Choroid plexus epithelial cell (primary cell): ENCODE results near the gene RDH14.
A peak's percentile ranks its signal among the peaks of the same experiment; 100 is the strongest.

Experiments
- DNase-seq: peaks from one replicate; pipeline ENCODE4 v3.0.0-alpha.2; 2010; ENCODE audit warnings: low read depth
- H3K4me3 ChIP-seq: 2 replicates; pipeline ENCODE4 v1.5.1; 2011; ENCODE audit warnings: low read depth, mild to moderate bottlenecking, control low read depth, low read length, moderate library complexity
- TF ChIP-seq, protein P1 (sequence below): conservative IDR thresholded peaks from 2 replicates; pipeline ENCODE4 v1.5.1; 2011; ENCODE audit warnings: low read depth, mild to moderate bottlenecking, control low read depth, inconsistent platforms, low read length, moderate library complexity

The RDH14 gene

DNA sequence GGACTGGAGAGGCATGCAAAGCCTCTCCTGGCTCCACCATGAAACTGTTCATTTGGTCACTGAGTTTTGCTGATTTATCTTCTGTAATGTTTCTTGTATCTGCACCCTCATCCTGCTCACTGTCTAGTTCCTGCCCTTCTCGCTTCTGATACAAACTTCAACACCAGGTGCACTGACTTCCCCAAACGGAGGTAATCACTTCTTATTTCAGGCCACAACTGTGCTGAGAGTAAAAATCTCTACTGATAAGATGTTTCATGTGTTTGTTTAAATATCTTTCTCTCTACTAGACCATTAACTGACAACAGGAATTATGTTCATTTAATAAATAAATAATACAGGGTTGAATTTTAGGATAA, 39.8 kb upstream of the RDH14 start:
- DNase-seq: no peak
- TF ChIP-seq, protein P1, sequence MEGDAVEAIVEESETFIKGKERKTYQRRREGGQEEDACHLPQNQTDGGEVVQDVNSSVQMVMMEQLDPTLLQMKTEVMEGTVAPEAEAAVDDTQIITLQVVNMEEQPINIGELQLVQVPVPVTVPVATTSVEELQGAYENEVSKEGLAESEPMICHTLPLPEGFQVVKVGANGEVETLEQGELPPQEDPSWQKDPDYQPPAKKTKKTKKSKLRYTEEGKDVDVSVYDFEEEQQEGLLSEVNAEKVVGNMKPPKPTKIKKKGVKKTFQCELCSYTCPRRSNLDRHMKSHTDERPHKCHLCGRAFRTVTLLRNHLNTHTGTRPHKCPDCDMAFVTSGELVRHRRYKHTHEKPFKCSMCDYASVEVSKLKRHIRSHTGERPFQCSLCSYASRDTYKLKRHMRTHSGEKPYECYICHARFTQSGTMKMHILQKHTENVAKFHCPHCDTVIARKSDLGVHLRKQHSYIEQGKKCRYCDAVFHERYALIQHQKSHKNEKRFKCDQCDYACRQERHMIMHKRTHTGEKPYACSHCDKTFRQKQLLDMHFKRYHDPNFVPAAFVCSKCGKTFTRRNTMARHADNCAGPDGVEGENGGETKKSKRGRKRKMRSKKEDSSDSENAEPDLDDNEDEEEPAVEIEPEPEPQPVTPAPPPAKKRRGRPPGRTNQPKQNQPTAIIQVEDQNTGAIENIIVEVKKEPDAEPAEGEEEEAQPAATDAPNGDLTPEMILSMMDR: no peak

DNA sequence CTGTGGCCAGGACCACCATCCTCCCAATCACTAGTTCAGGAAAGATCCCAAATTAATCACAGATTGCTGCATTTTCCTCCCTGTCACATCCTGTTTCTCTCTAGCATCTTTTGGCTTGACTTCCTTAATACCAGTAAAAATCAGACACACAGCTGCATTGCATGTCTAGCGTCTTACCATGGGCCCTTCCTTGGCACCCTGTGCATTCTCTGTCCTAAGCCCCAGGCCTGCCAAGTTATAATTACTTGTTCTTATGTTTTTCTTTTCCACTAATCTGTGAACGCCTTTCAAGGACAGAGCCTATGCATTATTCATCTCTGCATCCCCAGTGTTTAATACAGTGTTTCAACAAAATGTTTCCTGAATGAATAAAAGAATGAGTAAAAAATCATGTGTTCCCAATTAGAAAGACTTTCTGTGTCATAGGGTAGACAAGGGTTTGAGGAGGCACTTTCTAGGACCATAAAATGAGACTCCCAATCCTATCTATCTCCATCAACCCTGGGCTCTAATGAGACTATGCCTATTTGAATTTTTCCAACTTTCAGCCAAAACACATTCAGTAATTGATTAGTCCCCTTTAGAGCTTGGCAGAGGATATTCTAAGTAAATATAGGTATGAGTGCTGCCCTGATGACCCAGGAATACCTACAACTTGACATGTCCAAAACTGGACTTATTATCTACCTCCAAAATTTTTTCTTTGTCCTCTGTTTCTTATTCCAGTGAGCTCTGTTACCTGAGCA, 39.2 kb upstream of the RDH14 start:
- no peak for DNase-seq
- no peak overlapping the region for H3K4me3 ChIP-seq
- TF ChIP-seq, protein P1: no peak

More for the DNA sequence above, 39.8 kb upstream of the RDH14 start:
- no peak overlapping the region for H3K4me3 ChIP-seq

DNA sequence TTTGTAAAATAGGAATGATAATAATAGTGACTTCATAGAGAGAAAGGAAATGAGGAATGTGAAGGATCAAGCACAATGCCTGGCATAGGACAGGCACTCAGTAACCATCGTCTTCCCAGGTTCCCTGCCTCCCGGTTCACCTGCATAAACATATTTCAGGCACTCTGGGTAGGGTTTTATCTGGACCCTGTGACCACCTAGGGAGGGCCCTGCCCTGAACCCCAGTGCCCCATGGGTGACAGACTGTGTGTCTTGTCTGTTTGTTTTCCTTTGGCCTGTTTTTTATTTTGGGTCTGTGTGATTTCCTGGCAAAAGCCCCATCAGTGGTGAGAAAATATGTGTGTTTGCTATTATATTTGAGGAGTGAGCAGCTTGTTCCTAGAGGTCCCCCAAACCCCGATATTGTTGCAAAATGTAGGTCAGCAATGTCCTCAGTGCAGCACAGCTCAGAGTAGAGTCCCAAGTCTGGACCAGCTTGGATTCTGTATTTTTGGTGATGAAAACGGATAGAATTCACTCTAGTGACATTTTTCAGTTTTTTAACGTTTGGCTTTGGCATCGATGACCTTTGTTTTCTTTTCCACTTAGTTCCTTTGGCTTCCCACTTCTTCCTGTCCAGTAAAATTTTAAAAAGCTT, 38.5 kb upstream of the RDH14 start:
- TF ChIP-seq, protein P1: no peak
- no peak overlapping the region for H3K4me3 ChIP-seq
- DNase-seq: no peak

DNA sequence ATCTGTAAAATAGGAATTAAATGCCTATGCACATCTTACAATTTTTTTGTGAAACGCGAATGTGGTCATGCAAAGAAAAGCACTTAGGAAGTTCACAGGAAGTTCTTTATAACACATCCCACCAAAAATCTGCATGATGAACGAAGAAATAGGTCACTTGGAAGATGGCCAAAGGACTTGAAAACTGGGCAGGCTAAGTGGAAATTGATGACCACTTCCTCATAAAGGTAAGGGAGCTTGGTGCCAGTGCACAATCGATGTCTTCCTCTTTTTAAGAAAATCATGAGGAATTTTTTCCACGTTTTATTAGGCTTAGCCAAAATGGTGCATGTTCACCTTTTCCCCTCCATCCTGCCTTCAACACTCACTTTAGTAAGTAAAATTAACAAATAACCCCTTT, 37.2 kb upstream of the RDH14 start:
- no peak for DNase-seq
- H3K4me3 ChIP-seq: no peak overlapping the region
- TF ChIP-seq, protein P1: no peak

DNA sequence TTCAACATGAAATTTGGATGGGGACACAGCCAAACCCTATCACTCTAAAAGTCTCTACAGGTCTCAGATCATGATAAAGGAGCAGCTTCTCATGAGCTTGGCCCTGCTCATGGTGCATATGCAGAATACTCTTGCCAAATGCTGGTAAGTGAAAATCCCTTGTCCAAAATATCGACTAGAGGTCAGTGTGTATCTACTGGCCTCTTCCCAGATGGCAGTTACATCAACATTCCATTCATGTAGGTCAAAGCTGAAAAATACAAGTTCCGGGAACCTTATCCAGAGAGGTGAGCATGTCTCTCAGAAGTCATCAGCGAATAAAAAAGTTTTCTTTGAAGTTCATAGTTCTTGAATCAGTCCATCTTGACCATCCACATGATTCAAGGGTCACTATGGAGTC, 36.5 kb upstream of the RDH14 start:
- no peak for DNase-seq
- TF ChIP-seq, protein P1: no peak
- no peak overlapping the region for H3K4me3 ChIP-seq

DNA sequence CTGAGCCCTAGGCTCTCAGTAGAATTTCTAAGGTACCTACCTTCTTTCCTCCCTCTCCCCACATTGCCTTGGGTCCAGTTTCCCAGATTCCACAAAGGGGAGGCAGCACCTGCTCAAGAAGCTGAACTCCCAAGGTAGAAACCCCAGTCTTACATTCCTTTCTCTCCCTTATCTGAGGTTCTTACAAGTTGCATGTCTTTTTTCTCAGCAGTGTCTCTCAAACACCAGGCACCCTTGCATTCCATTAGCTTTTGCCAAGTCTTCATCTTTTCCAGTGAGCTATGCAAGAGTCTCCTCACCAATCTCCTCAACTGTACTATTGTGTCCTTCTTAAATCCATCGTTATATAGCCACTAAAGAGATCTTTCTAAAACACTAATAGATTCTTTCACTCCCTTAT, 33.0 kb upstream of the RDH14 start:
- no peak overlapping the region for H3K4me3 ChIP-seq
- TF ChIP-seq, protein P1: no peak

DNA sequence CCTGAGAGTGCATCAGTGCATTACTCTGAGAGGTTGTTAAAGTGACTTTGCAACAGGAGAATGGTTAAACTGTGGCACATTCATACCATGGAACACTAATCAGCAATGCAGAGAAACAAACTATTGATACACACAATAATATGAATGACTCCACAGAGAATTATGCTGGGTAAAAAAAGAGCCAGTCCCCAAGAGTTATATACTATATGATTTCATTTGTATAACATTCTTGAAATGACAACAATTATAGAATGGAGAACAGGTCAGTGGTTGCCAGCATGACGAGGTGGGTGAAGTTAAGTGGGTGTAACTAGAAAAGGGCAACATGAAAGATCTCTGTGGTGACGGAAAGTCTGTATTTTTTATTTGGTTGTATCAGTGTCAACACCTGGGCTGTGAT, 31.9 kb upstream of the RDH14 start:
- H3K4me3 ChIP-seq: no peak overlapping the region
- no peak for DNase-seq
- TF ChIP-seq, protein P1: no peak

More for the DNA sequence above, 33.0 kb upstream of the RDH14 start:
- DNase-seq: peak; percentile 62
